Measurements from ENCODE around the gene ATP2B2. TPM values are rescaled to one million over a fixed set of nuclear protein-coding genes. Genes with fewer than 3 reads are reported as not detected.

The ATP2B2 gene
- total and polyA plus RNA-seq, 8 donors = 0.11 to 0.75 (median 0.21) TPM

GRCh38 chr3:10471054-10471688 is 34.2 kb downstream of the ATP2B2 start:
- DNase-seq = no peak
- WGBS, 2 donors = 10 to 11% methylated on average over 19 to 20 of the region's 20 CpGs
- intact Hi-C loops (cut with DNase I) = no loop called here
- no peak overlapping the region for H3K27ac ChIP-seq
- H3K27me3 ChIP-seq = peaks cover 0 to 5% (median 0%) of the 10 kb centered on the region in 4 donors
- H3K9me3 ChIP-seq = no peaks in the 10 kb centered on the region
- no peak for FAIRE-seq
- H3K4me3 ChIP-seq = no peak overlapping the region
- peak in 1 of 4 donors; percentile 16 for ATAC-seq
- no peaks in the 10 kb centered on the region for H3K36me3 ChIP-seq
- TF ChIP-seq, protein P1, sequence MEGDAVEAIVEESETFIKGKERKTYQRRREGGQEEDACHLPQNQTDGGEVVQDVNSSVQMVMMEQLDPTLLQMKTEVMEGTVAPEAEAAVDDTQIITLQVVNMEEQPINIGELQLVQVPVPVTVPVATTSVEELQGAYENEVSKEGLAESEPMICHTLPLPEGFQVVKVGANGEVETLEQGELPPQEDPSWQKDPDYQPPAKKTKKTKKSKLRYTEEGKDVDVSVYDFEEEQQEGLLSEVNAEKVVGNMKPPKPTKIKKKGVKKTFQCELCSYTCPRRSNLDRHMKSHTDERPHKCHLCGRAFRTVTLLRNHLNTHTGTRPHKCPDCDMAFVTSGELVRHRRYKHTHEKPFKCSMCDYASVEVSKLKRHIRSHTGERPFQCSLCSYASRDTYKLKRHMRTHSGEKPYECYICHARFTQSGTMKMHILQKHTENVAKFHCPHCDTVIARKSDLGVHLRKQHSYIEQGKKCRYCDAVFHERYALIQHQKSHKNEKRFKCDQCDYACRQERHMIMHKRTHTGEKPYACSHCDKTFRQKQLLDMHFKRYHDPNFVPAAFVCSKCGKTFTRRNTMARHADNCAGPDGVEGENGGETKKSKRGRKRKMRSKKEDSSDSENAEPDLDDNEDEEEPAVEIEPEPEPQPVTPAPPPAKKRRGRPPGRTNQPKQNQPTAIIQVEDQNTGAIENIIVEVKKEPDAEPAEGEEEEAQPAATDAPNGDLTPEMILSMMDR (IDR thresholded peaks at IDR 0.05) = no peak
- no peaks in the 10 kb centered on the region for H3K4me1 ChIP-seq

DNA sequence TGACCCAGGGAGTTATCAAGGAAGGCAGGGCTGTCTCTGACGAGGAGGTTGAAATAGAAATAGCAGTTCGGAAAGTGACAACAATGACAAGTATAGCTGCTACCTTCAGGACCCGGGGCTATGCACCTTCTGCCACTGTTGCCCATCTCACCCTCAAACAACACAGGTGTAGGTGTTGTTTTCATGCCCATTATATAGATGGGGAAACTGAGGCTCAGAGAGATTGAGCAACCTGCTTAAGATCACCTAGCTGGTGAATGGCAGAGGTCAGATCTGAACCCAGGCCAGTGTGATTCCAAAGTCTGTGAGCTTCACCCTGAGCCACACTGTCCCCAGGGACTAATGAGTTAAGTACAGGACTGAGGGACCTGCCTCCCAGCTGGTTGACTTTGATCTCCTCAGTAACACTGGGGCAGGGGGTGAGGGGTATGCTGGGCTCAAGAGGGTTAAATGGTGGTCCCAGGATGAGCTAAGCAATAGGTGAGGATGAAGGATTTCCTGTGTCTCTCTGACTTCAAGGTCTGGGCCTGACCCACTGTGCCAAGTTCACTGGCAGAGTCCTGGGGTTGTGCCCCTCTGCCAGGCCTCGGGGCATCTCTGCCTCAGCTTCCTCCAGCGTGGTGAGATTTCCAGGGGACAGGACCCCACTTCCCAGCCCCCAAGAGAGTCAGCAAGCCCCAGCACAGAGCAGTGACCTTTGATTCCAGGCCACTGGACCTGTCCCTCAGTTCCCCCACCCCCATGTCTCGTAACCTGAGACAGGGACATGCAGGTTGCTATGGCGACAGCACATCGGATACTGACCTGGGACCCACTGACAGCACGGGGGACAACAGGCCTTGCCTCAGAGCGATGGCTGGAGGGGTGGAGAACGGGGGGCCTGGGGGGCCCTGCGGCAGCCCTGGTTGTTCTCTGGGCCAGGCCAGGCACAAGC is 35.0 kb downstream of the ATP2B2 start:
- TF ChIP-seq, protein P1 (IDR thresholded peaks at IDR 0.05) = no peak
- H3K27ac ChIP-seq = no peak overlapping the region
- no peak overlapping the region for H3K4me3 ChIP-seq
- intact Hi-C loops (cut with DNase I) = no loop called here
- H3K4me1 ChIP-seq = no peaks in the 10 kb centered on the region
- no peak for ATAC-seq
- H3K9me3 ChIP-seq = no peaks in the 10 kb centered on the region
- no peak for DNase-seq
- no peak for FAIRE-seq
- 27% methylated on average over 12 of the region's 12 CpGs for WGBS, 2 donors
- peaks cover 0 to 5% (median 0%) of the 10 kb centered on the region in 4 donors for H3K27me3 ChIP-seq
- no peaks in the 10 kb centered on the region for H3K36me3 ChIP-seq

- FAIRE-seq = no peak
- Histone ChIP-seq H3K27me3 (peaks cover 0 to 5% (median 0%) of the 10 kb centered on the region in 4 donors), H3K4me1 (no peaks in the 10 kb centered on the region), H3K9me3 (no peaks in the 10 kb centered on the region), H3K4me3 (no peak overlapping the region), H3K36me3 (no peaks in the 10 kb centered on the region), H3K27ac (no peak overlapping the region)
- intact Hi-C loops (cut with DNase I) = no loop called here
- no peak for ATAC-seq
- WGBS, 2 donors = 15 to 22% methylated on average over 9 of the region's 9 CpGs
- no peak for DNase-seq
- TF ChIP-seq, protein P1 (IDR thresholded peaks at IDR 0.05) = no peak
Measured at GRCh38 chr3:10469441-10470119, 35.8 kb downstream of the ATP2B2 start.

GRCh38 chr3:10468613-10469354 is 36.6 kb downstream of the ATP2B2 start:
- Histone ChIP-seq H3K27me3 (peaks cover 0 to 5% (median 0%) of the 10 kb centered on the region in 4 donors), H3K9me3 (no peaks in the 10 kb centered on the region), H3K4me1 (no peaks in the 10 kb centered on the region), H3K27ac (no peak overlapping the region), H3K36me3 (no peaks in the 10 kb centered on the region), H3K4me3 (no peak overlapping the region)
- 43 to 51% methylated on average over 13 of the region's 13 CpGs for WGBS, 2 donors
- ATAC-seq (no peak), FAIRE-seq (no peak), DNase-seq (no peak)
- TF ChIP-seq, protein P1 (IDR thresholded peaks at IDR 0.05) = no peak
- intact Hi-C loops (cut with DNase I) = no loop called here

Measured in pancreas (tissue), 10 donors.